Keratinocyte (primary cell): ENCODE data around the gene LPCAT1. TPM values are rescaled to one million over a fixed set of nuclear protein-coding genes. Genes with fewer than 3 reads are reported as not detected.

Source experiments
- DNase-seq: peaks from one replicate; pipeline ENCODE4 v3.0.0-alpha.2; 2011; ENCODE audit warnings: low read depth, missing footprints, low spot score
- FAIRE-seq: peaks from 2 replicates; lab custom pipeline; 2011; peaks lifted over from hg19 to GRCh38; lab: Jason Lieb, UNC
- H2AFZ ChIP-seq: 2 replicates; pipeline ENCODE4 v1.6.0; 2012; ENCODE audit warnings: low read length, control low read depth, inconsistent platforms; ENCODE audit not compliant: control insufficient read depth
- H3K27ac ChIP-seq: 2 replicates; pipeline ENCODE4 v1.5.1; 2011; ENCODE audit warnings: low read length; ENCODE audit not compliant: control insufficient read depth, insufficient read depth
- H3K27me3 ChIP-seq: 3 replicates; pipeline ENCODE4 v1.6.0; 2011; ENCODE audit warnings: low read length; ENCODE audit not compliant: control insufficient read depth, insufficient read depth; ENCODE audit errors: extremely low read depth
- H3K36me3 ChIP-seq, 2 experiments: 2 replicates in 1 of 2; 3 replicates in 1 of 2; pipeline ENCODE4 v1.5.1; 2011; ENCODE audit warnings: low read length in 2 of 2, mild to moderate bottlenecking in 1 of 2; ENCODE audit not compliant: control insufficient read depth in 2 of 2, insufficient read depth in 2 of 2; ENCODE audit errors: extremely low read depth in 1 of 2
- H3K4me1 ChIP-seq: 3 replicates; pipeline ENCODE4 v1.5.1; 2011; ENCODE audit warnings: low read length; ENCODE audit not compliant: control insufficient read depth, insufficient read depth; ENCODE audit errors: extremely low read depth
- H3K4me2 ChIP-seq: 3 replicates; pipeline ENCODE4 v1.6.0; 2011; ENCODE audit warnings: low read depth, low read length; ENCODE audit not compliant: control insufficient read depth, insufficient read depth; ENCODE audit errors: extremely low read depth
- H3K4me3 ChIP-seq, 3 experiments: fragments of 200-600 bp in 1 of 3; sonication (generic) in 1 of 3; 2 replicates in 2 of 3; 3 replicates in 1 of 3; pipeline ENCODE4 v1.5.1; 2011 to 2016; ENCODE audit warnings: low read length in 3 of 3, mild to moderate bottlenecking in 3 of 3, control low read depth in 2 of 3, inconsistent platforms in 1 of 3, low read depth in 1 of 3, mixed read lengths in 1 of 3, mixed run types in 1 of 3, moderate library complexity in 1 of 3; ENCODE audit not compliant: control insufficient read depth in 2 of 3, insufficient read depth in 2 of 3; ENCODE audit errors: extremely low read depth in 1 of 3
- H3K79me2 ChIP-seq: 2 replicates; pipeline ENCODE4 v1.6.0; 2012; ENCODE audit warnings: low read length; ENCODE audit not compliant: control insufficient read depth, insufficient read depth
- H3K9ac ChIP-seq: 3 replicates; pipeline ENCODE4 v1.6.0; 2011; ENCODE audit warnings: low read length; ENCODE audit not compliant: control insufficient read depth, insufficient read depth; ENCODE audit errors: extremely low read depth
- H3K9me1 ChIP-seq: 3 replicates; pipeline ENCODE4 v1.6.0; 2011; ENCODE audit warnings: low read length; ENCODE audit not compliant: control insufficient read depth, insufficient read depth; ENCODE audit errors: extremely low read depth
- H3K9me3 ChIP-seq: 2 replicates; pipeline ENCODE4 v1.5.1; 2012; ENCODE audit warnings: low read depth, low read length; ENCODE audit not compliant: control insufficient read depth
- H4K20me1 ChIP-seq: 3 replicates; pipeline ENCODE4 v1.6.0; 2011; ENCODE audit warnings: low read length; ENCODE audit not compliant: control insufficient read depth, insufficient read depth; ENCODE audit errors: extremely low read depth
- EZH2 ChIP-seq: IDR thresholded peaks from one replicate; pipeline ENCODE4 v1.6.1; 2012; ENCODE audit warnings: inconsistent platforms, mild to moderate bottlenecking, low read length, moderate library complexity
- dilution Hi-C: fragments of 300-500 bp; cut with MboI; formaldehyde crosslinking; loops from one replicate; pipeline ENCODE4 v1.7.0; 2020; ENCODE audit warnings: low sequenced_read_pairs; ENCODE audit not compliant: extremely low pct_ligation_motif_present
- polyA plus RNA-seq, 5 experiments: library from polyadenylated mRNA; depleted of rRNA in 3 of 5; stranded (reverse) in 3 of 5; stranded (forward) in 1 of 5; unstranded in 1 of 5; fragments of >200 nt; gene quantifications; 1 replicate in 1 of 5; 2 replicates in 3 of 5; 3 replicates in 1 of 5; pipeline versions ENCODE4 v1.2.1 to v1.2.3, GENCODE V29; 2011 to 2012; ENCODE audit warnings: missing spikeins in 2 of 5, low read depth in 1 of 5, low replicate concordance in 1 of 5
- TF ChIP-seq, protein P1 (sequence below), 3 experiments: IDR thresholded peaks in 1 of 3; conservative IDR thresholded peaks in 1 of 3; optimal IDR thresholded peaks in 1 of 3; 2 replicates in 2 of 3; 3 replicates in 1 of 3; pipeline versions ENCODE3 to v1.5.1; 2011; ENCODE audit warnings: low read length in 3 of 3, mild to moderate bottlenecking in 3 of 3, moderate library complexity in 2 of 3, control low read depth in 1 of 3, inconsistent platforms in 1 of 3; ENCODE audit not compliant: insufficient read depth in 2 of 3; ENCODE audit errors: extremely low read depth in 1 of 3

The LPCAT1 gene
- polyA plus RNA-seq, 1 donor (not counting 4 experiments of a cell fraction or from before 2014, with no cell fraction given): 32.9 TPM

DNA sequence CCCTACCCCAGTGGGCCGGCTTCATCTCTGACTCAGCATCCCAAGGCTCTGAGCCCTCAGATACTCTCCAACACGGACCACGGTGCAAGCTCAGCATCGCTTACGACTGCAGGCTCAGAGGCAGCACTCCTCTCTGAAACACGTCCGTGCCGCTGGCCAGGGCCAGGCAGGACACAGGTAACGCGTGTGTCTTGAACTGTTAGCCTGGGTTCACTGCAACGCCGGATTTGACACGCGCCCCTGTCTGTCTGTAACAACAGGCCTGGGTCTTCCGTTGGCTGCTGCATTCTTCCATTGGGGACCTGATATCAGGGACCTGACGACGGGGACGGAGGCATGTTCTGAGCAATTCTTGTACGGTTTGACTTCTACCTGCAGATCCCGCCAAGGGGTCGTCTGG lies 84.9 kb downstream of the LPCAT1 start:
- no peaks in the 10 kb centered on the region for H3K9me1 ChIP-seq
- no peak overlapping the region for H3K4me2 ChIP-seq
- peaks cover 18% of the 10 kb centered on the region for H3K27me3 ChIP-seq
- H3K9me3 ChIP-seq: no peaks in the 10 kb centered on the region
- no peak for TF ChIP-seq EZH2
- TF ChIP-seq, protein P1, sequence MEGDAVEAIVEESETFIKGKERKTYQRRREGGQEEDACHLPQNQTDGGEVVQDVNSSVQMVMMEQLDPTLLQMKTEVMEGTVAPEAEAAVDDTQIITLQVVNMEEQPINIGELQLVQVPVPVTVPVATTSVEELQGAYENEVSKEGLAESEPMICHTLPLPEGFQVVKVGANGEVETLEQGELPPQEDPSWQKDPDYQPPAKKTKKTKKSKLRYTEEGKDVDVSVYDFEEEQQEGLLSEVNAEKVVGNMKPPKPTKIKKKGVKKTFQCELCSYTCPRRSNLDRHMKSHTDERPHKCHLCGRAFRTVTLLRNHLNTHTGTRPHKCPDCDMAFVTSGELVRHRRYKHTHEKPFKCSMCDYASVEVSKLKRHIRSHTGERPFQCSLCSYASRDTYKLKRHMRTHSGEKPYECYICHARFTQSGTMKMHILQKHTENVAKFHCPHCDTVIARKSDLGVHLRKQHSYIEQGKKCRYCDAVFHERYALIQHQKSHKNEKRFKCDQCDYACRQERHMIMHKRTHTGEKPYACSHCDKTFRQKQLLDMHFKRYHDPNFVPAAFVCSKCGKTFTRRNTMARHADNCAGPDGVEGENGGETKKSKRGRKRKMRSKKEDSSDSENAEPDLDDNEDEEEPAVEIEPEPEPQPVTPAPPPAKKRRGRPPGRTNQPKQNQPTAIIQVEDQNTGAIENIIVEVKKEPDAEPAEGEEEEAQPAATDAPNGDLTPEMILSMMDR (optimal IDR thresholded peaks at IDR 0.05 in 1 of 3, IDR thresholded peaks at IDR 0.05 in 1 of 3, conservative IDR thresholded peaks at IDR 0.05 in 1 of 3; ENCODE audit: extremely low read depth in 1 of 3, insufficient read depth in 2 of 3, low read length in 3 of 3): no peak
- no peaks in the 10 kb centered on the region for H3K79me2 ChIP-seq
- no peaks in the 10 kb centered on the region for H3K4me1 ChIP-seq
- no peak overlapping the region for H2AFZ ChIP-seq
- no peaks in the 10 kb centered on the region for H3K36me3 ChIP-seq
- H4K20me1 ChIP-seq: no peaks in the 10 kb centered on the region
- H3K4me3 ChIP-seq: no peak overlapping the region
- H3K27ac ChIP-seq: no peak overlapping the region
- dilution Hi-C loops: no loop called here
- no peak for FAIRE-seq
- DNase-seq: no peak
- H3K9ac ChIP-seq: no peak overlapping the region

- dilution Hi-C loops: no loop called here
- Histone ChIP-seq H3K9me1 (no peaks in the 10 kb centered on the region), H3K9ac (no peak overlapping the region), H3K27me3 (peaks cover 10% of the 10 kb centered on the region), H3K9me3 (peaks cover 5% of the 10 kb centered on the region), H3K4me2 (no peak overlapping the region), H3K36me3 (no peaks in the 10 kb centered on the region), H2AFZ (no peak overlapping the region), H4K20me1 (no peaks in the 10 kb centered on the region), H3K4me3 (no peak overlapping the region), H3K27ac (no peak overlapping the region), H3K79me2 (no peaks in the 10 kb centered on the region), H3K4me1 (no peaks in the 10 kb centered on the region)
- DNase-seq (no peak), FAIRE-seq (no peak)
- no peak for TF ChIP-seq EZH2
- TF ChIP-seq, protein P1 (optimal IDR thresholded peaks at IDR 0.05 in 1 of 3, IDR thresholded peaks at IDR 0.05 in 1 of 3, conservative IDR thresholded peaks at IDR 0.05 in 1 of 3; ENCODE audit: extremely low read depth in 1 of 3, insufficient read depth in 2 of 3, low read length in 3 of 3): no peak
Observed at GRCh38 chr5:1437876-1438559, 85.7 kb downstream of the LPCAT1 start.
